HCT116 (cell line): ENCODE data around the gene GCLC. TPM values are rescaled to one million over a fixed set of nuclear protein-coding genes. Genes with fewer than 3 reads are reported as not detected.

Experiments used
- ATAC-seq: fragments of 200-7000 bp; cut with Tn5 transposase; 2 replicates; pipeline ENCODE4 v1.9.1; 2020; ENCODE audit warnings: mild to moderate bottlenecking, moderate library complexity
- BruUV-seq: library from RNA; stranded (reverse); fragments of 400-500 nt; replicated peaks from 2 replicates; lab custom pipeline; 2021; lab: Mats Ljungman, UMichigan
- CTCF ChIA-PET: fragments of 300-600 bp; sonication (Branson Sonifier 250); formaldehyde crosslinking; loops from one replicate; lab custom pipeline; 2021; ENCODE audit warnings: antibody characterized with exemption; lab: Charles Lee
- POLR2A ChIA-PET: fragments of 300-600, 350-600 bp; sonication (Branson Sonifier 250); formaldehyde crosslinking; loops from one replicate; lab custom pipeline; 2021; ENCODE audit warnings: antibody characterized with exemption; lab: Charles Lee
- RAD21 ChIA-PET, 2 experiments: fragments of 300-600 bp; sonication (Branson Sonifier 250); formaldehyde crosslinking; loops; one replicate each; lab custom pipeline; 2023; ENCODE audit warnings: low total read pairs in 2 of 2; ENCODE audit not compliant: uncharacterized antibody in 2 of 2, unreplicated experiment in 2 of 2, low non-redundant PET in 1 of 2; lab: Charles Lee
- DNase-seq: peaks from one replicate; pipeline ENCODE4 v3.0.0-alpha.2; 2010; ENCODE audit warnings: low read depth, low spot score
- H2AFZ ChIP-seq: fragments of 200-600 bp; shearing (Covaris generic), sonication (generic); 2 replicates; pipeline ENCODE4 v1.6.1; 2017; ENCODE audit warnings: low read depth, mixed run types, mixed read lengths, antibody characterized with exemption, low read length; ENCODE audit not compliant: poor library complexity, severe bottlenecking
- H3K27ac ChIP-seq: 2 replicates; pipeline ENCODE4 v1.5.1; 2012; ENCODE audit warnings: low read depth, low read length
- H3K27me3 ChIP-seq: fragments of 200-600 bp; sonication (generic); 2 replicates; pipeline ENCODE4 v1.6.1; 2016; ENCODE audit warnings: mixed run types, low read length, mixed read lengths; ENCODE audit not compliant: insufficient read depth
- H3K36me3 ChIP-seq, 2 experiments: fragments of 200-500 bp in 1 of 2; fragments of 200-600 bp in 1 of 2; sonication (Bioruptor generic) in 1 of 2; sonication (generic) in 1 of 2; 2 replicates each; pipeline versions ENCODE4 v1.5.1 to v1.6.1; 2014 to 2016; ENCODE audit warnings: low read length in 2 of 2, inconsistent platforms in 1 of 2, mixed read lengths in 1 of 2, mixed run types in 1 of 2; ENCODE audit not compliant: insufficient read depth in 2 of 2, control insufficient read depth in 1 of 2
- H3K4me1 ChIP-seq, 2 experiments: fragments of 200-600 bp in 1 of 2; sonication (generic) in 1 of 2; 2 replicates each; pipeline versions ENCODE4 v1.5.1 to v1.6.1; 2012 to 2017; ENCODE audit warnings: low read length in 2 of 2, inconsistent platforms in 1 of 2, mild to moderate bottlenecking in 1 of 2, mixed read lengths in 1 of 2, mixed run types in 1 of 2, moderate library complexity in 1 of 2; ENCODE audit not compliant: insufficient read depth in 2 of 2, control insufficient read depth in 1 of 2
- H3K4me2 ChIP-seq: fragments of 200-600 bp; sonication (generic); 2 replicates; pipeline ENCODE4 v1.6.1; 2017; ENCODE audit warnings: mixed run types, low read length, mixed read lengths
- H3K4me3 ChIP-seq, 2 experiments: fragments of 200-600 bp in 1 of 2; sonication (generic) in 1 of 2; replicated peaks in 1 of 2; 2 replicates each; pipeline ENCODE4 v1.5.1; 2011 to 2016; ENCODE audit warnings: low read length in 2 of 2, control low read depth in 1 of 2, low read depth in 1 of 2, mild to moderate bottlenecking in 1 of 2, mixed read lengths in 1 of 2, mixed run types in 1 of 2
- H3K79me2 ChIP-seq: fragments of 200-600 bp; sonication (generic); 2 replicates; pipeline ENCODE4 v1.6.1; 2017; ENCODE audit warnings: mild to moderate bottlenecking, mixed run types, low read length, moderate library complexity, mixed read lengths; ENCODE audit not compliant: insufficient read depth
- H3K9ac ChIP-seq: fragments of 200-600 bp; sonication (generic); 2 replicates; pipeline ENCODE4 v1.6.1; 2016; ENCODE audit warnings: low read length, mixed read lengths
- H3K9me2 ChIP-seq: fragments of 200-600 bp; sonication (generic), shearing (Covaris generic); 2 replicates; pipeline ENCODE4 v1.6.1; 2017; ENCODE audit warnings: mixed run types, mild to moderate bottlenecking, moderate library complexity; ENCODE audit not compliant: insufficient read depth
- H3K9me3 ChIP-seq, 2 experiments: fragments of 200-500 bp in 1 of 2; fragments of 200-600 bp in 1 of 2; sonication (Bioruptor generic) in 1 of 2; sonication (generic) in 1 of 2; 2 replicates each; pipeline ENCODE4 v1.6.1; 2014 to 2017; ENCODE audit warnings: low read length in 2 of 2, mixed read lengths in 2 of 2, inconsistent platforms in 1 of 2, low read depth in 1 of 2, mild to moderate bottlenecking in 1 of 2, mixed run types in 1 of 2, moderate library complexity in 1 of 2; ENCODE audit not compliant: control insufficient read depth in 1 of 2, insufficient read depth in 1 of 2
- H4K20me1 ChIP-seq: fragments of 200-600 bp; sonication (generic), shearing (Covaris generic); 2 replicates; pipeline ENCODE4 v1.6.1; 2017; ENCODE audit warnings: mixed run types, mild to moderate bottlenecking, moderate library complexity; ENCODE audit not compliant: insufficient read depth
- CBX3 ChIP-seq: IDR thresholded peaks from 2 replicates; pipeline ENCODE4 v1.6.1; 2012; ENCODE audit warnings: low read depth
- FOSL1 ChIP-seq: IDR thresholded peaks from 2 replicates; pipeline ENCODE4 v1.6.1; 2012; ENCODE audit warnings: low read depth
- JUND ChIP-seq: IDR thresholded peaks from 2 replicates; pipeline ENCODE4 v1.6.1; 2012
- POLR2AphosphoS5 ChIP-seq: IDR thresholded peaks from 2 replicates; pipeline ENCODE4 v1.6.1; 2011; ENCODE audit warnings: mild to moderate bottlenecking, low read depth, low read length, moderate library complexity
- RAD21 ChIP-seq: IDR thresholded peaks from 2 replicates; pipeline ENCODE4 v1.6.1; 2012; ENCODE audit warnings: low read depth, mild to moderate bottlenecking
- SIN3A ChIP-seq: IDR thresholded peaks from 2 replicates; pipeline ENCODE4 v1.6.1; 2012; ENCODE audit warnings: low read depth
- SRF ChIP-seq: IDR thresholded peaks from 2 replicates; pipeline ENCODE4 v1.6.1; 2012; ENCODE audit warnings: low read depth
- ZFX ChIP-seq: fragments of 450-650 bp; IDR thresholded peaks from 2 replicates; pipeline ENCODE4 v1.6.1; 2017
- intact Hi-C: fragments of 100-400 bp; cut with micrococcal nuclease; formaldehyde crosslinking; loops from 2 replicates; pipeline ENCODE4 v1.10.0; 2022
- total RNA-seq: library from RNA; stranded (reverse); gene quantifications from one replicate; pipeline ENCODE4 v1.2.1, GENCODE V29; 2021; ENCODE audit not compliant: unreplicated experiment
- TF ChIP-seq, protein P1 (sequence below): IDR thresholded peaks from 2 replicates; pipeline ENCODE4 v1.6.1; 2012
- TF ChIP-seq, protein P2 (sequence below): IDR thresholded peaks from 2 replicates; pipeline ENCODE4 v1.6.1; 2012

Gene GCLC
- total RNA-seq, 1 experiment from 2014 or later: 72.0 TPM

DNA sequence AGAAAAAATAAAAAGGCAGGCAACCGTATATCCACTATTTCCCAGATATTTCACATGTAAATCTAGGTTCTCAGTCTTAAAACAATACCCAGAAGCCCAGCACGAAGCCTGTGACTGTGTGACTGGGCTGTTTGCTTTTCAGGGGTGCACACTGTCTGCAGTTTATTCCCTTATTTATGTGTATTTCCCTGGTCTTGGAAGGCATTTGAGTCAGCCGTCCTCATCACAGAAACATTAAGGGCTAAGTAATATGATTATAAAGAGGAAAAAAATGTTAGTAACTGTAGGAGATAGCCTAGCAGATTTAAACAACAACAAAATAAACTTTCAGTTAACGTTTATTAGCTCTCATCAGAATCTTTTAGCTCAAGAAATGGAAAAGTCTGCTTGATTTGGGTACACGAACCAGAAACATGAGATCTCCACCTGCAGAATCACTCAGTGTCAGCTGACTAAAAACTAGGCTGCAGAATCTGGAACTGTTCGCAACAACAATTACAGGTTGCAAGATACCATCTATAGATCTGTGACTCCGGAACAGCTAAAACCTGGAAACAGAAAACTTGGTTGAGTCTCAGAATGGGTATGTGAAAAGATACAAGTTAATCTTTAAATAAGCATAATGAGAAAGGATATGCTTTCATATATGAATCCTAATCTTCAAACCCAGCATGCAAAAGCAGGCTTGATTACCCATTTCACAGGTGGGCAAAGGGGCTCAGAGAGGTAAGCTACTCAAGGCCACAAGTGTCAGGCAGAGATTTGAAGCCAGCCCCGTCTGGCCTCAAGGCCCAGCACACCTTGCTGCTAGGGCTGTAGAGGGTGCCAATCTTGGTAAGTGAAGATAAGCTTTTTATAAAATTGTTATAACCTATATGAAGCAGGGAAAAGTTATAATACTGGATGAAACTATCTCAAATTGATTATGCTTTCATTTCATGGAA, 21.1 kb downstream of the GCLC start:
- Histone ChIP-seq H3K9me2 (no peaks in the 10 kb centered on the region), H3K9ac (no peak overlapping the region), H3K4me3 (no peak overlapping the region), H3K4me2 (no peak overlapping the region), H2AFZ (no peak overlapping the region), H4K20me1 (peaks cover 12% of the 10 kb centered on the region; the same call in 1 of the 2 replicates), H3K27ac (no peak overlapping the region), H3K9me3 (no peaks in the 10 kb centered on the region), H3K36me3 (peaks cover 0 to 6% of the 10 kb centered on the region in 2 experiments; a peak in 1 of 4 replicates), H3K79me2 (peaks cover 72% of the 10 kb centered on the region), H3K27me3 (no peaks in the 10 kb centered on the region), H3K4me1 (peaks cover 0 to 15% of the 10 kb centered on the region in 2 experiments; a peak in 1 of 4 replicates)
- DNase-seq (no peak), ATAC-seq (no peak)
- POLR2A ChIA-PET: no interaction called here
- TF ChIP-seq POLR2AphosphoS5: no peak
- no peak for TF ChIP-seq SIN3A
- no peak for TF ChIP-seq JUND
- TF ChIP-seq, protein P1, sequence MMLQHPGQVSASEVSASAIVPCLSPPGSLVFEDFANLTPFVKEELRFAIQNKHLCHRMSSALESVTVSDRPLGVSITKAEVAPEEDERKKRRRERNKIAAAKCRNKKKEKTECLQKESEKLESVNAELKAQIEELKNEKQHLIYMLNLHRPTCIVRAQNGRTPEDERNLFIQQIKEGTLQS: no peak
- TF ChIP-seq FOSL1: no peak
- no peak for TF ChIP-seq ZFX
- no peak for TF ChIP-seq SRF
- no peak for TF ChIP-seq CBX3
- TF ChIP-seq, protein P2, sequence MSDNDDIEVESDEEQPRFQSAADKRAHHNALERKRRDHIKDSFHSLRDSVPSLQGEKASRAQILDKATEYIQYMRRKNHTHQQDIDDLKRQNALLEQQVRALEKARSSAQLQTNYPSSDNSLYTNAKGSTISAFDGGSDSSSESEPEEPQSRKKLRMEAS: no peak
- TF ChIP-seq RAD21: no peak
- BruUV-seq: no TSS peak
- intact Hi-C loops: no loop called here
- CTCF ChIA-PET: interaction anchor here (1.9 kb wide), 1 partner anchor 30 kb away, joined by 4 read pairs; no protein-coding TSS in a partner anchor
- RAD21 ChIA-PET: no interaction called here
